Vagina (tissue), 2 donors: ENCODE data around the gene CYP46A1.

ENCODE experiments used
- CTCF ChIP-seq, 3 experiments: fragments of 450-650 bp in 2 of 3; fragments of 200-600 bp in 1 of 3; sonication (generic) in 1 of 3; IDR thresholded peaks; one replicate each; pipeline ENCODE4 v1.5.1; 2017 to 2019; ENCODE audit warnings: antibody characterized with exemption in 3 of 3, mild to moderate bottlenecking in 2 of 3, moderate library complexity in 2 of 3
- POLR2A ChIP-seq, 2 donors: fragments of 450-650 bp; IDR thresholded peaks; one replicate each; pipeline ENCODE4 v1.6.1; 2017; ENCODE audit warnings: antibody characterized with exemption in 2 of 2, mild to moderate bottlenecking in 2 of 2, moderate library complexity in 2 of 2

GRCh38 chr14:99772371-99773283 is 88.5 kb downstream of the CYP46A1 start:
- TF ChIP-seq CTCF (IDR thresholded peaks at IDR 0.05) (no peak), POLR2A (IDR thresholded peaks at IDR 0.05) (no peak)
